Measurements from ENCODE around the gene PDC.

DNA sequence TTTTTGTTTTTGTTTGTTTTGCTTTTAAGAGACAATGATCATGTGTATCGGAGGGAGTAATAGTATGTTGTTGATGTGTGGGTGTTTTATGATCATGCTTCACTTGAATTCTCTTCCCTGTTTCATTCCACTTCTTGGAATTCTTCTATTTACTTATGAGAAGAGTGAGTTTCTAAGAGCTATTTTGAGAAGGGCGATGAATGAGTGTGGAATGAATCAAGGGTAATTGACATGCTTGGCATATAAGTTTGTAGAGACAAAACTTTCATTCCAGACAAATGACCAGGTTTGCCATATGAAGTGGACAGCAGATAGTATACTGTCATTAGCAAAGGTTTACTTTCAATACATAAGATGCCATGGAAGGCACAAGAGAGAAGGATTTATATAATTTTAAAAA, 42.3 kb upstream of the PDC start:
- TF ChIP-seq, protein P1, sequence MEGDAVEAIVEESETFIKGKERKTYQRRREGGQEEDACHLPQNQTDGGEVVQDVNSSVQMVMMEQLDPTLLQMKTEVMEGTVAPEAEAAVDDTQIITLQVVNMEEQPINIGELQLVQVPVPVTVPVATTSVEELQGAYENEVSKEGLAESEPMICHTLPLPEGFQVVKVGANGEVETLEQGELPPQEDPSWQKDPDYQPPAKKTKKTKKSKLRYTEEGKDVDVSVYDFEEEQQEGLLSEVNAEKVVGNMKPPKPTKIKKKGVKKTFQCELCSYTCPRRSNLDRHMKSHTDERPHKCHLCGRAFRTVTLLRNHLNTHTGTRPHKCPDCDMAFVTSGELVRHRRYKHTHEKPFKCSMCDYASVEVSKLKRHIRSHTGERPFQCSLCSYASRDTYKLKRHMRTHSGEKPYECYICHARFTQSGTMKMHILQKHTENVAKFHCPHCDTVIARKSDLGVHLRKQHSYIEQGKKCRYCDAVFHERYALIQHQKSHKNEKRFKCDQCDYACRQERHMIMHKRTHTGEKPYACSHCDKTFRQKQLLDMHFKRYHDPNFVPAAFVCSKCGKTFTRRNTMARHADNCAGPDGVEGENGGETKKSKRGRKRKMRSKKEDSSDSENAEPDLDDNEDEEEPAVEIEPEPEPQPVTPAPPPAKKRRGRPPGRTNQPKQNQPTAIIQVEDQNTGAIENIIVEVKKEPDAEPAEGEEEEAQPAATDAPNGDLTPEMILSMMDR (IDR thresholded peaks at IDR 0.05) = no peak
- TF ChIP-seq POLR2AphosphoS5 (IDR thresholded peaks at IDR 0.05; ENCODE audit: low read depth, low read length) (no peak), SIN3A (IDR thresholded peaks at IDR 0.05; ENCODE audit: borderline replicate concordance, insufficient read depth, low read depth, low read length) (no peak)

All from Panc1 (cell line).